Measurements from ENCODE around the gene TRHDE. TPM values are rescaled to one million over a fixed set of nuclear protein-coding genes. Genes with fewer than 3 reads are reported as not detected.

Gene TRHDE
- total RNA-seq, 2 donors from 2014 or later, result 10.9 to 73.2 TPM

- no peaks in the 10 kb centered on the region for H3K4me1 ChIP-seq
- H3K27ac ChIP-seq, result no peak overlapping the region
- H3K27me3 ChIP-seq, result no peaks in the 10 kb centered on the region
- no peaks in the 10 kb centered on the region for H3K9me3 ChIP-seq
- 87 to 93% methylated on average over 9 of the region's 9 CpGs for WGBS, 2 donors
- no peak for DNase-seq
- no peak overlapping the region for H3K4me3 ChIP-seq
- TF ChIP-seq POLR2A (IDR thresholded peaks at IDR 0.05), result no peak
- TF ChIP-seq, protein P1, sequence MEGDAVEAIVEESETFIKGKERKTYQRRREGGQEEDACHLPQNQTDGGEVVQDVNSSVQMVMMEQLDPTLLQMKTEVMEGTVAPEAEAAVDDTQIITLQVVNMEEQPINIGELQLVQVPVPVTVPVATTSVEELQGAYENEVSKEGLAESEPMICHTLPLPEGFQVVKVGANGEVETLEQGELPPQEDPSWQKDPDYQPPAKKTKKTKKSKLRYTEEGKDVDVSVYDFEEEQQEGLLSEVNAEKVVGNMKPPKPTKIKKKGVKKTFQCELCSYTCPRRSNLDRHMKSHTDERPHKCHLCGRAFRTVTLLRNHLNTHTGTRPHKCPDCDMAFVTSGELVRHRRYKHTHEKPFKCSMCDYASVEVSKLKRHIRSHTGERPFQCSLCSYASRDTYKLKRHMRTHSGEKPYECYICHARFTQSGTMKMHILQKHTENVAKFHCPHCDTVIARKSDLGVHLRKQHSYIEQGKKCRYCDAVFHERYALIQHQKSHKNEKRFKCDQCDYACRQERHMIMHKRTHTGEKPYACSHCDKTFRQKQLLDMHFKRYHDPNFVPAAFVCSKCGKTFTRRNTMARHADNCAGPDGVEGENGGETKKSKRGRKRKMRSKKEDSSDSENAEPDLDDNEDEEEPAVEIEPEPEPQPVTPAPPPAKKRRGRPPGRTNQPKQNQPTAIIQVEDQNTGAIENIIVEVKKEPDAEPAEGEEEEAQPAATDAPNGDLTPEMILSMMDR (IDR thresholded peaks at IDR 0.05), result no peak
- no peaks in the 10 kb centered on the region for H3K36me3 ChIP-seq (replicated peaks in 1 of 2; ENCODE audit: insufficient read depth in 1 of 2, low read depth in 2 of 2)
- no peak for ATAC-seq
- intact Hi-C loops (cut with DNase I), result no loop called here
Measured at GRCh38 chr12:72330301-72330700, 58.1 kb downstream of the TRHDE start.

DNA sequence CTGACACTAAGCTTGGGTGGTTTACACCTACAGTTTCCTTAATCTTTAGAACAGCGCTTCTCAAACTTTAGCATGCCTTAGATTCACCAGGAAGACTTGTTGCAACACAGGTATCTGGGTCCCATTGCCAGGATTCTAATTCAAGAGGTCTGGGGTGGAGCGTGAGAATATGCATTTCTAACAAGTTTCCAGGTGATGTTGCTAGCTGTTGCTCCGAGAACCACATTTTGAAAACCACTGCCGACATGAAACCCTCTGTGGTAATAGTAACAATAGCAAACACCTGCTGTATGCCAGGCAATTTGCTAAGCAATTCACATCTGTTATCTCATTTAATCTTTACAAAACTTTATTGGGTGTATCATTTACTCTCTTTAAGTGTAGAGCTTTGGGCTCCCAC lies 58.6 kb downstream of the TRHDE start:
- TF ChIP-seq, protein P1 (IDR thresholded peaks at IDR 0.05), result no peak
- no peak for TF ChIP-seq POLR2A (IDR thresholded peaks at IDR 0.05)
- intact Hi-C loops (cut with DNase I), result no loop called here
- no peaks in the 10 kb centered on the region for H3K27me3 ChIP-seq

GRCh38 chr12:72337382-72337781 lies 65.2 kb downstream of the TRHDE start:
- intact Hi-C loops (cut with DNase I), result no loop called here
- no peaks in the 10 kb centered on the region for H3K27me3 ChIP-seq
- no peaks in the 10 kb centered on the region for H3K36me3 ChIP-seq (replicated peaks in 1 of 2; ENCODE audit: insufficient read depth in 1 of 2, low read depth in 2 of 2)
- WGBS, 2 donors, result 61 to 74% methylated on average over 6 of the region's 6 CpGs
- no peak for DNase-seq
- no peak overlapping the region for H3K4me3 ChIP-seq
- ATAC-seq, result no peak
- no peak for TF ChIP-seq POLR2A (IDR thresholded peaks at IDR 0.05)
- TF ChIP-seq, protein P1 (IDR thresholded peaks at IDR 0.05), result no peak
- no peak overlapping the region for H3K27ac ChIP-seq
- H3K4me1 ChIP-seq, result no peaks in the 10 kb centered on the region
- no peaks in the 10 kb centered on the region for H3K9me3 ChIP-seq

More for the DNA sequence above, 58.6 kb downstream of the TRHDE start:
- H3K36me3 ChIP-seq (replicated peaks in 1 of 2; ENCODE audit: insufficient read depth in 1 of 2, low read depth in 2 of 2), result no peaks in the 10 kb centered on the region
- no peak for ATAC-seq
- H3K4me1 ChIP-seq, result no peaks in the 10 kb centered on the region
- 95 to 98% methylated on average over 4 of the region's 4 CpGs for WGBS, 2 donors
- no peak overlapping the region for H3K4me3 ChIP-seq
- no peak for DNase-seq
- no peak overlapping the region for H3K27ac ChIP-seq
- no peaks in the 10 kb centered on the region for H3K9me3 ChIP-seq

GRCh38 chr12:72337946-72338345 lies 65.8 kb downstream of the TRHDE start:
- H3K27me3 ChIP-seq, result no peaks in the 10 kb centered on the region
- no peaks in the 10 kb centered on the region for H3K9me3 ChIP-seq
- no peak overlapping the region for H3K27ac ChIP-seq
- H3K4me1 ChIP-seq, result no peaks in the 10 kb centered on the region
- ATAC-seq, result no peak
- TF ChIP-seq POLR2A (IDR thresholded peaks at IDR 0.05), result no peak
- TF ChIP-seq, protein P1 (IDR thresholded peaks at IDR 0.05), result no peak
- no peak overlapping the region for H3K4me3 ChIP-seq
- H3K36me3 ChIP-seq (replicated peaks in 1 of 2; ENCODE audit: insufficient read depth in 1 of 2, low read depth in 2 of 2), result no peaks in the 10 kb centered on the region
- DNase-seq, result no peak
- intact Hi-C loops (cut with DNase I), result no loop called here
- WGBS, 2 donors, result 81 to 82% methylated on average over 8 of the region's 8 CpGs

- ATAC-seq (no peak), DNase-seq (no peak)
- intact Hi-C loops (cut with DNase I), result no loop called here
- WGBS, 2 donors, result 76 to 83% methylated on average over 4 of the region's 4 CpGs
- TF ChIP-seq, protein P1 (IDR thresholded peaks at IDR 0.05), result no peak
- TF ChIP-seq POLR2A (IDR thresholded peaks at IDR 0.05), result no peak
- no peaks in the 10 kb centered on the region for H3K4me1 ChIP-seq
- no peak overlapping the region for H3K27ac ChIP-seq
- H3K27me3 ChIP-seq, result no peaks in the 10 kb centered on the region
- no peak overlapping the region for H3K4me3 ChIP-seq
- no peaks in the 10 kb centered on the region for H3K36me3 ChIP-seq (replicated peaks in 1 of 2; ENCODE audit: insufficient read depth in 1 of 2, low read depth in 2 of 2)
- no peaks in the 10 kb centered on the region for H3K9me3 ChIP-seq
Measured at GRCh38 chr12:72338437-72338836, 66.3 kb downstream of the TRHDE start.
